Endothelial cell of umbilical vein (primary cell): ENCODE data around the gene GADD45GIP1. TPM values are rescaled to one million over a fixed set of nuclear protein-coding genes. Genes with fewer than 3 reads are reported as not detected.

Experiments
- BruUV-seq: library from RNA; stranded (reverse); fragments of 400-500 nt; replicated peaks from 2 replicates; lab custom pipeline; 2021; lab: Mats Ljungman, UMichigan
- CTCF ChIA-PET: fragments of 300-600, 350-600 bp; sonication (Branson Sonifier 250); formaldehyde crosslinking; loops from one replicate; lab custom pipeline; 2021; ENCODE audit warnings: antibody characterized with exemption, inconsistent platforms; lab: Charles Lee
- POLR2A ChIA-PET: fragments of 300-600, 350-600 bp; sonication (Branson Sonifier 250); formaldehyde crosslinking; loops from one replicate; lab custom pipeline; 2021; ENCODE audit warnings: antibody characterized with exemption, inconsistent platforms; lab: Charles Lee
- DNase-seq: peaks from one replicate; pipeline ENCODE4 v3.0.0-alpha.2; 2011; ENCODE audit warnings: low read depth, low spot score
- FAIRE-seq: peaks from 2 replicates; lab custom pipeline; 2011; peaks lifted over from hg19 to GRCh38; lab: Jason Lieb, UNC
- H2AFZ ChIP-seq: 2 replicates; pipeline ENCODE4 v1.6.0; 2012; ENCODE audit warnings: low read depth, low read length, control low read depth, inconsistent platforms
- H3K27ac ChIP-seq: 2 replicates; pipeline ENCODE4 v1.5.1; 2011; ENCODE audit warnings: low read depth, mild to moderate bottlenecking, control low read depth, low read length, moderate library complexity; ENCODE audit not compliant: insufficient read depth
- H3K27me3 ChIP-seq, 2 experiments: 2 replicates each; pipeline versions ENCODE4 v1.6.0 to v1.6.1; 2011; ENCODE audit warnings: low read length in 2 of 2, mixed read lengths in 1 of 2; ENCODE audit not compliant: control insufficient read depth in 2 of 2, insufficient read depth in 2 of 2
- H3K36me3 ChIP-seq, 2 experiments: 2 replicates in 1 of 2; 3 replicates in 1 of 2; pipeline ENCODE4 v1.5.1; 2011; ENCODE audit warnings: low read length in 2 of 2, mild to moderate bottlenecking in 1 of 2, moderate library complexity in 1 of 2; ENCODE audit not compliant: control insufficient read depth in 2 of 2, insufficient read depth in 2 of 2; ENCODE audit errors: extremely low read depth in 1 of 2
- H3K4me1 ChIP-seq: 3 replicates; pipeline ENCODE4 v1.5.1; 2011; ENCODE audit warnings: mild to moderate bottlenecking, low read length; ENCODE audit not compliant: control insufficient read depth, insufficient read depth; ENCODE audit errors: extremely low read depth
- H3K4me2 ChIP-seq: 2 replicates; pipeline ENCODE4 v1.6.1; 2011; ENCODE audit warnings: low read length, control low read depth, mixed read lengths; ENCODE audit not compliant: insufficient read depth
- H3K4me3 ChIP-seq, 3 experiments: fragments of 200-600 bp in 1 of 3; sonication (generic), shearing (Covaris generic) in 1 of 3; replicated peaks in 1 of 3; 2 replicates each; pipeline ENCODE4 v1.5.1; 2011 to 2016; ENCODE audit warnings: control low read depth in 3 of 3, low read length in 3 of 3, mild to moderate bottlenecking in 2 of 3, inconsistent platforms in 1 of 3, low read depth in 1 of 3, moderate library complexity in 1 of 3; ENCODE audit not compliant: insufficient read depth in 1 of 3
- H3K79me2 ChIP-seq: 2 replicates; pipeline ENCODE4 v1.6.0; 2012; ENCODE audit warnings: low read length, inconsistent platforms; ENCODE audit not compliant: control insufficient read depth, insufficient read depth
- H3K9ac ChIP-seq: replicated peaks from 2 replicates; pipeline ENCODE3; 2011; ENCODE audit warnings: low read length, control low read depth; ENCODE audit not compliant: insufficient read depth; ENCODE audit errors: extremely low read depth
- H3K9me1 ChIP-seq: replicated peaks from 3 replicates; pipeline ENCODE4 v1.6.0; 2011; ENCODE audit warnings: mild to moderate bottlenecking, low read length; ENCODE audit not compliant: control insufficient read depth, insufficient read depth; ENCODE audit errors: extremely low read depth
- H3K9me3 ChIP-seq: replicated peaks from 2 replicates; pipeline ENCODE4 v1.5.1; 2012; ENCODE audit warnings: low read length, inconsistent platforms; ENCODE audit not compliant: control insufficient read depth, insufficient read depth
- H4K20me1 ChIP-seq: replicated peaks from 2 replicates; pipeline ENCODE3; 2011; ENCODE audit warnings: mild to moderate bottlenecking, low read length; ENCODE audit not compliant: control insufficient read depth, insufficient read depth; ENCODE audit errors: extremely low read depth
- EZH2 ChIP-seq: IDR thresholded peaks from 2 replicates; pipeline ENCODE4 v1.6.1; 2012; ENCODE audit warnings: borderline replicate concordance, low read depth, mild to moderate bottlenecking, moderate library complexity, low read length, inconsistent platforms; ENCODE audit not compliant: severe bottlenecking
- FOS ChIP-seq: IDR thresholded peaks from 2 replicates; pipeline ENCODE4 v1.6.1; 2011; ENCODE audit warnings: mild to moderate bottlenecking, low read length, moderate library complexity, borderline replicate concordance; ENCODE audit not compliant: insufficient read depth
- GATA2 ChIP-seq: IDR thresholded peaks from 2 replicates; pipeline ENCODE4 v1.7.0; 2011; ENCODE audit warnings: low read depth, mild to moderate bottlenecking, moderate library complexity, mixed read lengths, low read length; ENCODE audit not compliant: insufficient read length, insufficient read depth
- JUN ChIP-seq: IDR thresholded peaks from 2 replicates; pipeline ENCODE4 v1.6.1; 2011; ENCODE audit warnings: borderline replicate concordance, low read depth; ENCODE audit not compliant: insufficient read length, insufficient read depth
- MYC ChIP-seq: IDR thresholded peaks from one replicate; pipeline ENCODE4 v1.6.1; 2011; ENCODE audit warnings: mild to moderate bottlenecking, low read depth, low read length
- POLR2A ChIP-seq: IDR thresholded peaks from 2 replicates; pipeline ENCODE4 v1.6.1; 2012; ENCODE audit warnings: low read depth, mild to moderate bottlenecking, control low read depth, low read length
- POLR2AphosphoS5 ChIP-seq: IDR thresholded peaks from 2 replicates; pipeline ENCODE4 v1.6.1; 2012; ENCODE audit warnings: low read depth, mild to moderate bottlenecking, control low read depth, low read length, moderate library complexity; ENCODE audit not compliant: insufficient read depth
- dilution Hi-C: fragments of 300-500 bp; cut with MboI; formaldehyde crosslinking; loops from one replicate; pipeline ENCODE4 v1.15.0; 2019; ENCODE audit warnings: low sequenced_read_pairs; ENCODE audit not compliant: extremely low pct_ligation_motif_present
- intact Hi-C: fragments of 100-400 bp; cut with micrococcal nuclease; formaldehyde crosslinking; loops from one replicate; pipeline ENCODE4 v1.10.0; 2022
- polyA plus RNA-seq, 4 experiments: library from polyadenylated mRNA; depleted of rRNA in 3 of 4; stranded (reverse) in 3 of 4; unstranded in 1 of 4; fragments of >200 nt; gene quantifications; 2 replicates each; pipeline versions ENCODE4 v1.2.1 to v1.2.3, GENCODE V29; 2011 to 2012; ENCODE audit warnings: missing spikeins in 1 of 4
- total RNA-seq: library from RNA; stranded (reverse); gene quantifications from 2 replicates; pipeline ENCODE4 v1.2.3, GENCODE V29; 2021
- TF ChIP-seq, protein P1 (sequence below): IDR thresholded peaks from 2 replicates; pipeline ENCODE4 v1.6.1; 2011; ENCODE audit not compliant: insufficient read depth, insufficient read length
- TF ChIP-seq, protein P2 (sequence below), 2 donors: IDR thresholded peaks; 1 replicate in 1 of 2; 2 replicates in 1 of 2; pipeline ENCODE4 v1.5.1; 2011; ENCODE audit warnings: low read length in 2 of 2, mild to moderate bottlenecking in 2 of 2, moderate library complexity in 2 of 2, control low read depth in 1 of 2, inconsistent platforms in 1 of 2, low read depth in 1 of 2; ENCODE audit not compliant: insufficient read depth in 1 of 2; ENCODE audit errors: extremely low read depth in 1 of 2

Gene GADD45GIP1
- total and polyA plus RNA-seq, 2 donors (not counting 3 experiments of a cell fraction or from before 2014, with no cell fraction given) = 32.8 to 38.3 TPM

DNA sequence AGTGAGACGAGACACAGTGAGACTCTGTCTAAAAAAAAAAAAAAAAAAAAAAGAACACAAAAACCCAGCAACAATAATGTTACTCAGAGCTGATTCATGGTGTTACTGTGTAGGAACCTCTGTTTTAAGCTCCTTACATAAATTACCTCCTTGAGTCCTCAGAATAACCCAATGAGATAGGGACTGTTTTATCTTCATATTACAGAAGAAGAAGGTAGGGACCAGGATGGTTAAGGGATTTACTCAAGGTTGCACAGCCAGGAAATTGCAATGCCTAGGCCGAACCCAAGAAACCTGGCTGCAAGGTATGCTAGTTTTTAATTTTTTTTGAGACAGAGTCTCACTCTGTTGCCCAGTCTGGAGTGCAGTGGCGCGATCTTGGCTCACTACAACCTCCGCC is 10.9 kb upstream of the GADD45GIP1 start:
- H2AFZ ChIP-seq = no peak overlapping the region
- ChIA-PET CTCF (interaction anchor here (1.5 to 5.2 kb wide), 3 partner anchors 8 to 127 kb away, joined by 3 to 115 read pairs (median 91); no protein-coding TSS in a partner anchor), POLR2A (no interaction called here)
- no peaks in the 10 kb centered on the region for H3K79me2 ChIP-seq
- no peaks in the 10 kb centered on the region for H4K20me1 ChIP-seq
- no peak overlapping the region for H3K4me2 ChIP-seq
- no peaks in the 10 kb centered on the region for H3K9me3 ChIP-seq
- no peaks in the 10 kb centered on the region for H3K9me1 ChIP-seq
- no peak for DNase-seq
- no peak overlapping the region for H3K27ac ChIP-seq
- H3K36me3 ChIP-seq = no peaks in the 10 kb centered on the region
- peaks cover 2% of the 10 kb centered on the region for H3K4me1 ChIP-seq
- H3K4me3 ChIP-seq = no peak overlapping the region
- no TSS peak for BruUV-seq
- no peak for TF ChIP-seq GATA2
- no peak for TF ChIP-seq FOS
- no peak for TF ChIP-seq POLR2A
- TF ChIP-seq, protein P1, sequence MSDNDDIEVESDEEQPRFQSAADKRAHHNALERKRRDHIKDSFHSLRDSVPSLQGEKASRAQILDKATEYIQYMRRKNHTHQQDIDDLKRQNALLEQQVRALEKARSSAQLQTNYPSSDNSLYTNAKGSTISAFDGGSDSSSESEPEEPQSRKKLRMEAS = no peak
- TF ChIP-seq MYC = no peak
- TF ChIP-seq JUN = no peak
- no peak for TF ChIP-seq EZH2
- TF ChIP-seq, protein P2, sequence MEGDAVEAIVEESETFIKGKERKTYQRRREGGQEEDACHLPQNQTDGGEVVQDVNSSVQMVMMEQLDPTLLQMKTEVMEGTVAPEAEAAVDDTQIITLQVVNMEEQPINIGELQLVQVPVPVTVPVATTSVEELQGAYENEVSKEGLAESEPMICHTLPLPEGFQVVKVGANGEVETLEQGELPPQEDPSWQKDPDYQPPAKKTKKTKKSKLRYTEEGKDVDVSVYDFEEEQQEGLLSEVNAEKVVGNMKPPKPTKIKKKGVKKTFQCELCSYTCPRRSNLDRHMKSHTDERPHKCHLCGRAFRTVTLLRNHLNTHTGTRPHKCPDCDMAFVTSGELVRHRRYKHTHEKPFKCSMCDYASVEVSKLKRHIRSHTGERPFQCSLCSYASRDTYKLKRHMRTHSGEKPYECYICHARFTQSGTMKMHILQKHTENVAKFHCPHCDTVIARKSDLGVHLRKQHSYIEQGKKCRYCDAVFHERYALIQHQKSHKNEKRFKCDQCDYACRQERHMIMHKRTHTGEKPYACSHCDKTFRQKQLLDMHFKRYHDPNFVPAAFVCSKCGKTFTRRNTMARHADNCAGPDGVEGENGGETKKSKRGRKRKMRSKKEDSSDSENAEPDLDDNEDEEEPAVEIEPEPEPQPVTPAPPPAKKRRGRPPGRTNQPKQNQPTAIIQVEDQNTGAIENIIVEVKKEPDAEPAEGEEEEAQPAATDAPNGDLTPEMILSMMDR (IDR thresholded peaks at IDR 0.05; ENCODE audit: extremely low read depth in 1 of 2, insufficient read depth in 1 of 2, low read depth in 1 of 2, low read length in 2 of 2) = no peak
- no peak for TF ChIP-seq POLR2AphosphoS5
- no peak for FAIRE-seq
- no peaks in the 10 kb centered on the region for H3K27me3 ChIP-seq
- dilution Hi-C loops = no loop called here
- intact Hi-C loops = no loop called here
- no peak overlapping the region for H3K9ac ChIP-seq
